Measurements from ENCODE around the gene CHPF. TPM values are rescaled to one million over a fixed set of nuclear protein-coding genes. Genes with fewer than 3 reads are reported as not detected.

CHPF gene
- total RNA-seq, 6 experiments from 2014 or later, result 116 to 190 (median 139) TPM

- DNase-seq, result no peak
- no peak overlapping the region for H3K4me3 Mint-ChIP-seq
- no peak overlapping the region for H3K27ac Mint-ChIP-seq
- TF ChIP-seq CTCF (IDR thresholded peaks at IDR 0.05), result no peak
- no peaks in the 10 kb centered on the region for H3K36me3 Mint-ChIP-seq (ENCODE audit: low read depth)
- peaks cover 29% of the 10 kb centered on the region for H3K27me3 Mint-ChIP-seq (ENCODE audit: insufficient read depth)
- no peaks in the 10 kb centered on the region for H3K9me3 Mint-ChIP-seq
- H3K4me1 Mint-ChIP-seq (ENCODE audit: low read depth), result 0 out of 2 replicates have a peak, but pooled peaks cover 4% of the 10 kb centered on the region
These were observed 11.8 kb downstream of the CHPF start for GRCh38 chr2:219531639-219532377.

- H3K36me3 Mint-ChIP-seq (ENCODE audit: low read depth), result no peaks in the 10 kb centered on the region
- DNase-seq, result peak; percentile 75
- no peaks in the 10 kb centered on the region for H3K9me3 Mint-ChIP-seq
- H3K27ac Mint-ChIP-seq, result no peak overlapping the region
- 0 out of 2 replicates have a peak, but pooled peaks cover 4% of the 10 kb centered on the region for H3K4me1 Mint-ChIP-seq (ENCODE audit: low read depth)
- peak overlapping the region; percentile 66 for H3K4me3 Mint-ChIP-seq
- H3K27me3 Mint-ChIP-seq (ENCODE audit: insufficient read depth), result peaks cover 33% of the 10 kb centered on the region
- TF ChIP-seq CTCF (IDR thresholded peaks at IDR 0.05), result peak; percentile 97
These were observed 13.3 kb downstream of the CHPF start for GRCh38 chr2:219530048-219530963.

GRCh38 chr2:219527472-219527871, 16.1 kb downstream of the CHPF start:
- DNase-seq, result no peak
- no peak overlapping the region for H3K4me3 Mint-ChIP-seq
- peaks cover 23% of the 10 kb centered on the region for H3K27me3 Mint-ChIP-seq (ENCODE audit: insufficient read depth)

GRCh38 chr2:219527076-219527394, 16.6 kb downstream of the CHPF start:
- H3K27ac Mint-ChIP-seq, result no peak overlapping the region
- peaks cover 6% of the 10 kb centered on the region for H3K4me1 Mint-ChIP-seq (ENCODE audit: low read depth)

More at GRCh38 chr2:219527472-219527871, 16.1 kb downstream of the CHPF start:
- no peak for TF ChIP-seq CTCF (IDR thresholded peaks at IDR 0.05)
- Mint-ChIP-seq H3K9me3 (no peaks in the 10 kb centered on the region), H3K4me1 (ENCODE audit: low read depth) (peaks cover 4% of the 10 kb centered on the region; the same call in 1 of the 2 replicates), H3K36me3 (ENCODE audit: low read depth) (no peaks in the 10 kb centered on the region), H3K27ac (no peak overlapping the region)

More at GRCh38 chr2:219527076-219527394, 16.6 kb downstream of the CHPF start:
- H3K9me3 Mint-ChIP-seq, result no peaks in the 10 kb centered on the region
- H3K4me3 Mint-ChIP-seq, result no peak overlapping the region
- H3K36me3 Mint-ChIP-seq (ENCODE audit: low read depth), result no peaks in the 10 kb centered on the region
- peaks cover 23% of the 10 kb centered on the region for H3K27me3 Mint-ChIP-seq (ENCODE audit: insufficient read depth)
- no peak for TF ChIP-seq CTCF (IDR thresholded peaks at IDR 0.05)
- DNase-seq, result no peak

Measured in HFFc6 (cell line).